GM23338 (cell line): ENCODE data around the gene KCNAB3.

Source experiments
- CTCF ChIP-seq, 2 experiments: fragments of 200-600 bp in 1 of 2; sonication (generic) in 1 of 2; conservative IDR thresholded peaks; 2 replicates each; pipeline versions ENCODE4 v1.5.1 to v1.6.1; 2016 to 2017; ENCODE audit warnings: antibody characterized with exemption in 2 of 2, low read depth in 2 of 2, mild to moderate bottlenecking in 2 of 2, moderate library complexity in 1 of 2
- EZH2phosphoT487 ChIP-seq: fragments of 200-600 bp; sonication (generic); IDR thresholded peaks from one replicate; pipeline ENCODE4 v1.8.1; 2018; ENCODE audit warnings: antibody characterized with exemption; ENCODE audit not compliant: unreplicated experiment

GRCh38 chr17:7893187-7893880 is 36.3 kb downstream of the KCNAB3 start:
- TF ChIP-seq EZH2phosphoT487 (no peak), CTCF (conservative IDR thresholded peaks at IDR 0.05; ENCODE audit: low read depth in 2 of 2) (no peak)
